ENCODE measurements around the gene MEGF11.

The MEGF11 gene

DNA sequence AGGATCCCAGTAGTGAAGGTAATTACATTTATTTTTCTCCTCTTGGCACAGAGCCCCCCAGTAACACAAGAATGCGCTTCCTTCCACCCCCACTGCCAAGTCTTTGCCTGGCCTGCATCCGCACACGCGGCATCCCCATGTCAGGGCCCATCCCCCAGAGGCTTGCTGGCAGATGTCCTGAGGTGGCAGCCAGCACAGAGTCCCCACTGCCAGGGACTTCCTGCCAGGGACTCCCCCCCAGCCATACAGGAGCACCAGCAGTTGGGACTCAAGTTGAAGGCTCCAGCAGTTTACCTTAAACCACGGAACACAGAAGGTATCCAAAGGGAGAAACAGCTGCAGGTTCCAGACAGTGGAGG is 41.0 kb downstream of the MEGF11 start:
- DNase-seq: no peak

- no peak for DNase-seq
Observed at GRCh38 chr15:66211670-66212562, 41.6 kb downstream of the MEGF11 start.

- no peak for DNase-seq
Observed at GRCh38 chr15:66210684-66211083, 42.9 kb downstream of the MEGF11 start.

- no peak for DNase-seq
Observed at GRCh38 chr15:66198757-66199156, 54.8 kb downstream of the MEGF11 start.

GRCh38 chr15:66196602-66197001 is 56.9 kb downstream of the MEGF11 start:
- no peak for DNase-seq

- no peak for DNase-seq
Observed at GRCh38 chr15:66195621-66196230, 57.8 kb downstream of the MEGF11 start.

DNA sequence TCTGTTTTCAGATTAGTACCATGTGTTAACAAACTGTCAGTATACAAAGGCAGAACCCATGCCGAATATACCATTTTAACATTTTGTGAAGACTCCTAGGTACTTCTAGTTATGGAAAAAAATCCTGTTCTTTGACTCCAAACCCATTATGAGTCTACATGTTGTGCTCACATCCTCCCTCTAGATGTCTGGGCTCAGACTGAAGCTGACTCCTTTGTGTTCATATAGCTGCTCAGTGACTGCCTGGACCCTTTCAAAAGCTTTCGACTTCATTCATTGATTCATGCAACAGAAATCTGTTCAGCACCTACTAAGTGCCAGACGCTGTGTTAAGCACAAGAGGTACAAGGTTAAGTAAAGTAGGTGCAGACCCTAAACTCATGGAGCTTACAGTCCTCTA is 60.5 kb downstream of the MEGF11 start:
- DNase-seq: no peak

DNA sequence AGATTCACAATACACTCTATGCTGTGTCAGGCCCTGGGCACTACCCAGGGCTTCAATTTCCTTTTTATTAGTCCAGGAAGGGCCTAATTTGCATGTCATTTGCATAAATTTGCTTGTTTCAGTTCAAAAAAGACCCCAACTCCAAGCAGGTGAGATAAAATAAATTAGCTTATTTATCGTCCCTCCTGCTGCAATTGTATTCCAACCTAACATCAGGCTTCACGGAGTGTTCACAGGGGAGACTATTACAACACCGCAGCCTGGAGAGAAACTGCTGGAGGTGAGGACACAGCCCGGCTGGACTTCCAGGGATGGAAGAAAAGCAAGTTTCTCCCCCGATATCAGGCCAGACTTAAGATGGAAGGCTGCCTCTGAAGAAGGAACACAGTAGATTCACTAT is 62.8 kb downstream of the MEGF11 start:
- no peak for DNase-seq

GRCh38 chr15:66189291-66189690 is 64.3 kb downstream of the MEGF11 start:
- no peak for DNase-seq

DNA sequence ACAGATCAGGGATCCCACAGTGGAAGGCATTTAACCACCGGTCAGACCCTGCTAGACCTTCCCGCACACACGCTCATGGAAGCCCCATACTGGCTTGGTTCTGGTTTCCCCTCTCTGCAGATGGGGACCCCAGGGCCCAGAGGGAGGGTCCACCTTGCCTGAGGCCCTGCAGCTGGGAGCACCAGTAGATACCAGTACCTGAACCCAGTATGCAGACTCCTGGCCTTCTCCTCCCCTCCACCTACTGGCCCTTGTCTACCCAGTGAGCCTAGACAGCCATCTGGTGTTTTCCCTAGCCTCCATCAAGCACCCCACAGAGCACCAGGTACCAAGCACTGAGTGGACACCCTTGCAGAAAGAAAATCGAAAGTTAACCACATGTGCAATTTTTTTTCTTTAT is 65.1 kb downstream of the MEGF11 start:
- no peak for DNase-seq

DNA sequence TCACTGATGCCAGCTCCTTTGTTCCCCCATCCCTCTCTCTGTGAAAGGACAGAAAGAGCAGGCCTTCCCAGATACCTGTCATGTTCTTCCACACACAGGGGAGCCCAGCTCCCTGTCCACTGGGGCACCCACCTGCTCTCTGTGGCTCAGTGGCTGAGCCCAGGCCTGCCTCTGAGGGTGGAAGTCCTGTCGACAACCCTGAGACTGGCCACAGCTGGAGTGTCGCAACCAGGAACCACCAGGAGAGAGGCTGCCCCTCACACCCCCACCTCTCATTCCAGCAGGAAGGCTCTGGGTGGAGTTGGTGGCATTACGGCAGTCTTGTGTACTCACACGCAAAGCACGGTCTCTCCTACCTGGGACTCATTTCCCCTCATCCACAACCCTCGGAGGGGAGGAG is 66.3 kb downstream of the MEGF11 start:
- no peak for DNase-seq

DNA sequence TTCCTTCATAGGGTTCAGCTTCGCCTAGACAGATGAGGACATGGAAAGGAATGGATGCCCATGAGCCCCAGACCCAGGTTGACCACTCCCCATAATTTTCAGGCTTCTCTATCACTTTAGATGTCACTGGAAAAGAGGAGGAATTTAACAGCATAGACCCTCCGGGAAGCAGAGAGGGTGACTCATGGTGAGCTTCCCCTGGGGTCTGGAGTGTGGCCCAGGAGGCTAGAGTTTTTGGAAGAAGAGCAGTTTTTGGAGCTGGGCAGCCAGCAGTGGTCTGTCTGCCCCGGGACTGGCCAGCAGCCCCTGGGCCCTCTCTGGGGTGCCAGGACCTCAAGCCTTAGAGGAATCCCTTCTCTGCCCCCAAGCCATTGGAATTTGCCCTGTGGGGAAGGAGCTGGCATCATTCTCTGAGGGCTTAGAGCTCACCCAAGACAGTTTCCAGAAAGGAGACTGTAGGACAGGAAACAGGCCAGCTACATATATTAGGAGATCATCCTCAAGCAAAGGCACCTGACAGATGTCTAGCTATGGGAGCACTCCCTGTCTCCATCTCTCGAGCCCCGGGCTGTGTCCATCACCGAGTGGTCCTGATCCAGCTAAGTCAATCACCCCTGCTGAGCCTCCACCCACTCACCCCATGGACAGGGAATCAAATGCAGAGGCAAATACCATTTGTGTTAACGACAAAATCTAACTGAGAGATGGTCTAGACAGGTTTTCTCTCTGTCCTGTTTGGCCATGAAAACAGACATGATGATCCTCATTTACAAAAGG is 67.3 kb downstream of the MEGF11 start:
- DNase-seq: no peak

GRCh38 chr15:66184936-66185790 is 68.4 kb downstream of the MEGF11 start:
- DNase-seq: no peak

DNA sequence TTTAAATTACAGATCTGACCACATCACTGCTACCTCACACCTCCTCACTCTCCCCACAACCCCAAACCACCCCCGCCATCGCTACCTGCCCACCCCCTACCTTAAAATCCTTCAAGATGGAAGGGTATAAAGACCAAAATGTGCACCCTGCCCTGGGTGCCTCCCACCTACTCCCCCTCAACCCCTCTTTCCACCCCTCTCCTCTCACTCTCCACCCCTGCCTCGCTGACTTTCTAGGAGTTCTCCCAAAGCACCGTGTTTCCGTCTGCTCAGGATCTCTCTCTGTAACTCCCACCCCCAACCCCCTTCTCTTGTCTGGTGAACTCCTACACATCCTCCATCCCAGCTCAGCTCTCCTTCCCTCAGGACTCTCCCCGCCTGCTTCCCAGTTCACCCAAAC is 69.1 kb downstream of the MEGF11 start:
- no peak for DNase-seq

- DNase-seq: no peak
Observed at GRCh38 chr15:66180531-66181097, 72.9 kb downstream of the MEGF11 start.

DNA sequence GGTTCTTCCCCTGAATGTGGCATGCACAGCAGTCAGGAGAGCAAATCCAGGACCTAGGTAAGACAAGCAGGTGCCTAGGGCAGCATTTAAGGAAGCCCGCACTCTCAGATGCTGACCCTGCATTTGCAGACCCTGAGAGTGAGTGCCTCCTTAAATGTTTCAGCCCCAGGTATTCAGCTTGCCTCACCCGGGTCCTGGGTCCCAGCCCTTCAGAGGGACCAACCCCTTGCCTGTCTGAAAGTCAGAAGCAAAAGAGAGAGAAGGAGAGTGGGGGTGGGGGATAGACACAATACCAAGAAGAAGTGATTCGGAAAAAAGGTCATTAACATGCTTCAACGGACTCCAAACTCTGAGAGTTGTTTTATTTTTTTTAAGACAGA is 75.0 kb downstream of the MEGF11 start:
- DNase-seq: no peak

DNA sequence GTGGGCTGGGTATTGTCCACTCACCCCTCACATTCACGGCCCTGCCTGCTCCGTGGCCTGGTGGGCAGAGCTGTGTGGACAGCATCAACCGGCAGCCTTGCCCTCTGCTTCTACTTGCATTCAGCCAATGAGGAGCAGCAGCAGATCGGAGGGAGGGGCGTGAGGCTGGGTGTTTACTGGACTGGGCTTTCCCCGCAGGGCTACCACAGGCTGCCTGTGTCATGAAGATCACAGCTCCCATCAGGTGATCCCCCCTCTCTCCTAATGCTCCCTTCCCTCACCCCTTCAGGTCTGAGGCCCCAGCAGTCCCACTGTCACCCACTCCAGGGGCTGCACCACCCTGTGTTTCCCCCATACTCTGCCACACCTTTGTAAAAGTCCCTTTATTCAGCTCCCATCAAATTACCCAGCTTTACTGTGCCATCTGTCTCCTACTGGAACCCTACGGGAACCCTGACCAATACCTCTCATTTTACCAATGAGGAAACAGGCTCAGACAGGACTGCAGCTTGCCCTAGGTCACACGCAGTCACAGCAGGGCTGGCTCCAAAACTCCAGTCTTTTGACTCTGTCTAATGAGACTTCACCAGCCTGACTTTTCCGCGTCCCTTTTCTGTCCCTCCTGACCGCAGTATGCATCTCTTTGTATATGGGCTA is 81.1 kb downstream of the MEGF11 start:
- DNase-seq: no peak

GRCh38 chr15:66171841-66172240 is 81.7 kb downstream of the MEGF11 start:
- no peak for DNase-seq

GRCh38 chr15:66170716-66171115 is 82.8 kb downstream of the MEGF11 start:
- DNase-seq: no peak

DNA sequence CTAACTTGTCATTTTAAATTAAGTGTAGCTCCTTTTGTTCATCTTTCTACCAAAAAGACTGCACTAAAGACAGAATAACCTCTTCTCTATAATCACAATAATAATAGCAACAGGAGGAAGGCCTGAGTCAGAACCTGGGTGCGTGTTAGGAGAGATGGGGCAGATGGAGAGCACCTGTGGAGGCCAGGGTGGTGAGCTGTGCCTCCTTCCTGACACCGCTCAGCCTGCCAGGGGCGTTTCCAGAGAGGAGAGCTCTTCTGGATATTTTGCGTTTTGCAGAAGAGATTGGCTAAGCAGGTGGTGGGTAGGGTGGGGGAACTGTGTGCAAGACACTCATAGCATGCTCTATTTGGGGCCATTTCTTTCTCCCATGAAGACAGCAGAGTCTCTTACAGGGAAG is 83.5 kb downstream of the MEGF11 start:
- no peak for DNase-seq

- DNase-seq: no peak
Observed at GRCh38 chr15:66169625-66170024, 83.9 kb downstream of the MEGF11 start.

- DNase-seq: no peak
Observed at GRCh38 chr15:66169023-66169422, 84.5 kb downstream of the MEGF11 start.
